HepG2 (cell line): ENCODE measurements around the gene BCAS3. TPM values are rescaled to one million over a fixed set of nuclear protein-coding genes. Genes with fewer than 3 reads are reported as not detected.

Experiments
- ATAC-seq: fragments of 200-7000 bp; cut with Tn5 transposase; 3 replicates; pipeline ENCODE4 v1.9.1; 2020; ENCODE audit warnings: mild to moderate bottlenecking, moderate library complexity
- BruUV-seq: library from RNA; stranded (reverse); fragments of 400-500 nt; replicated peaks from 2 replicates; lab custom pipeline; 2021; lab: Mats Ljungman, UMichigan
- CTCF ChIA-PET: fragments of 300-600 bp; formaldehyde crosslinking; extraction: SDS; loops from one replicate; lab custom pipeline; 2021; ENCODE audit warnings: low total read pairs, inconsistent platforms, low intra/inter-chr PET ratio; lab: Yijun Ruan, JAX
- POLR2A ChIA-PET: fragments of 350-600 bp; sonication (Branson Sonifier 250); formaldehyde crosslinking; loops from one replicate; lab custom pipeline; 2020; ENCODE audit warnings: antibody characterized with exemption, inconsistent platforms; lab: Yijun Ruan, JAX
- DNase-seq: peaks from one replicate; pipeline ENCODE4 v3.0.0-alpha.2; 2015; ENCODE audit warnings: low spot score
- FAIRE-seq: peaks from 3 replicates; lab custom pipeline; 2011; peaks lifted over from hg19 to GRCh38; lab: Jason Lieb, UNC
- H2AFZ ChIP-seq: one replicate; pipeline ENCODE4 v1.6.1; 2011; ENCODE audit warnings: low read length, inconsistent platforms
- H3K27ac ChIP-seq: fragments of 300-600 bp; 3 replicates; pipeline ENCODE4 v1.8.0; 2011; ENCODE audit warnings: mixed run types, mild to moderate bottlenecking, mixed read lengths, low read length, inconsistent platforms; ENCODE audit not compliant: insufficient read depth; ENCODE audit errors: extremely low read length
- H3K27me3 ChIP-seq, 2 experiments: fragments of 200-600 bp in 1 of 2; 2 replicates in 1 of 2; 3 replicates in 1 of 2; pipeline versions ENCODE4 v1.6.0 to v1.8.0; 2011; ENCODE audit warnings: low read length in 2 of 2, mild to moderate bottlenecking in 2 of 2, moderate library complexity in 2 of 2, inconsistent platforms in 1 of 2; ENCODE audit not compliant: insufficient read depth in 2 of 2, control insufficient read depth in 1 of 2
- H3K36me3 ChIP-seq, 2 experiments: fragments of 200-600 bp in 1 of 2; replicated peaks in 1 of 2; 2 replicates in 1 of 2; 3 replicates in 1 of 2; pipeline versions ENCODE4 v1.5.1 to v1.8.0; 2011; ENCODE audit warnings: low read length in 2 of 2, inconsistent platforms in 1 of 2; ENCODE audit not compliant: insufficient read depth in 2 of 2, control insufficient read depth in 1 of 2
- H3K4me1 ChIP-seq: 2 replicates; pipeline ENCODE4 v1.5.1; 2012; ENCODE audit warnings: low read length, inconsistent platforms; ENCODE audit not compliant: insufficient read depth
- H3K4me2 ChIP-seq: 2 replicates; pipeline ENCODE4 v1.6.0; 2011; ENCODE audit warnings: low read depth, low read length, inconsistent platforms
- H3K4me3 ChIP-seq, 3 experiments: fragments of 200-600 bp in 1 of 3; sonication (generic), shearing (Covaris generic) in 1 of 3; replicated peaks in 1 of 3; 2 replicates each; pipeline ENCODE4 v1.5.1; 2011 to 2016; ENCODE audit warnings: low read length in 3 of 3, inconsistent platforms in 2 of 3, low read depth in 2 of 3, mild to moderate bottlenecking in 2 of 3, control low read depth in 1 of 3, mixed read lengths in 1 of 3; ENCODE audit not compliant: insufficient read depth in 1 of 3
- H3K79me2 ChIP-seq: one replicate; pipeline ENCODE4 v1.6.1; 2011; ENCODE audit warnings: low read length, inconsistent platforms; ENCODE audit not compliant: insufficient read depth
- H3K9ac ChIP-seq: 2 replicates; pipeline ENCODE4 v1.6.0; 2011; ENCODE audit warnings: mild to moderate bottlenecking, low read depth, low read length, inconsistent platforms; ENCODE audit not compliant: insufficient read depth
- H3K9me3 ChIP-seq: 2 replicates; pipeline ENCODE4 v1.5.1; 2012; ENCODE audit warnings: mild to moderate bottlenecking, low read length
- H4K20me1 ChIP-seq: 2 replicates; pipeline ENCODE4 v1.6.0; 2011; ENCODE audit warnings: inconsistent platforms, mild to moderate bottlenecking, low read length, moderate library complexity; ENCODE audit not compliant: insufficient read depth
- AGO2 ChIP-seq: fragments of 200-400 bp; formaldehyde crosslinking; optimal IDR thresholded peaks from 2 replicates; pipeline ENCODE3; 2017; ENCODE audit warnings: mild to moderate bottlenecking, low read depth, low read length, moderate library complexity
- RBFOX2 ChIP-seq: fragments of 200-400 bp; formaldehyde crosslinking; IDR thresholded peaks from 2 replicates; pipeline ENCODE4 v1.6.1; 2017; ENCODE audit warnings: low read depth, mild to moderate bottlenecking, low read length
- RXRA ChIP-seq: sonication (generic); formaldehyde crosslinking; IDR thresholded peaks from 2 replicates; pipeline ENCODE4 v1.5.1; 2020; ENCODE audit warnings: missing genetic modification reagents
- WGBS: methylation state at CpG from one replicate; pipeline ENCODE4 v1.1.6; 2017; ENCODE audit warnings: low lambda C conversion rate; 5-methylcytosine and 5-hydroxymethylcytosine counted together
- in situ Hi-C: cut with HindIII; loops from 2 replicates; pipeline ENCODE4 v1.10.0; 2017; ENCODE audit warnings: low pct_unique_long_range_greater_than_20kb; ENCODE audit not compliant: extremely low pct_ligation_motif_present
- intact Hi-C: fragments of 100-400 bp; cut with micrococcal nuclease; formaldehyde crosslinking; loops from one replicate; pipeline ENCODE4 v1.10.0; 2022; ENCODE audit not compliant: unreplicated experiment
- polyA plus RNA-seq, 8 experiments: library from polyadenylated mRNA; depleted of rRNA in 3 of 8; stranded (reverse) in 7 of 8; unstranded in 1 of 8; fragments of >200 nt; fragmentation: Illumina TruSeq in 4 of 8; extraction: Trizol in 4 of 8; gene quantifications; 2 replicates each; pipeline versions ENCODE4 v1.2.1 to v1.2.3, GENCODE V29; 2011 to 2016; ENCODE audit warnings: low read depth in 4 of 8, missing spikeins in 1 of 8, mixed read lengths in 1 of 8; ENCODE audit not compliant: insufficient read depth in 1 of 8
- total RNA-seq, 5 experiments: library from RNA; depleted of rRNA; stranded (reverse); fragments of >200 nt; fragmentation: Illumina TruSeq; extraction: Trizol; gene quantifications; 2 replicates each; pipeline ENCODE4 v1.2.3, GENCODE V29; 2016; ENCODE audit warnings: low read depth in 1 of 5
- TF ChIP-seq, protein P1 (sequence below): sonication (generic); formaldehyde crosslinking; IDR thresholded peaks from 2 replicates; pipeline ENCODE4 v1.8.0; 2022; ENCODE audit warnings: mild to moderate bottlenecking, missing genetic modification reagents, borderline replicate concordance
- TF ChIP-seq, protein P2 (sequence below): IDR thresholded peaks from 2 replicates; pipeline ENCODE4 v1.6.1; 2016; ENCODE audit warnings: mild to moderate bottlenecking, missing biosample characterization, missing genetic modification reagents

The BCAS3 gene
- total and polyA plus RNA-seq, 2 of the 13 experiments (the other 11 are each of a cell fraction or from before 2014, with no cell fraction given): 10.7 to 11.2 TPM

DNA sequence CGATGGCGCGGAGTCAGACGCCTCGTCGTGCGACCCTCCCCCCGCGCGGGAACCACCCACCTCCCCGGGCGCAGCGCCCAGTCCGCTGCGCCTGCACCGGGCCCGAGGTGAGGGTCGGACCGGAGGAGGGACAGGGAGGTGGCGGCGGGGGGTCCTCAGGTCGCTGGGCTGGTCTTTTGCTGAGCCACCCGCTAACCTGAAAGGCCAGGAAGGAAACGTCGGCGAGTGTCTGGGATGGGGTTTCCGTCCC lies 726.9 kb downstream of the BCAS3 start:
- DNase-seq: no peak
- H3K79me2 ChIP-seq: peaks cover 3% of the 10 kb centered on the region
- H3K9ac ChIP-seq: no peak overlapping the region
- H4K20me1 ChIP-seq: no peaks in the 10 kb centered on the region
- peak; percentile 70 for TF ChIP-seq AGO2
- TF ChIP-seq, protein P1, sequence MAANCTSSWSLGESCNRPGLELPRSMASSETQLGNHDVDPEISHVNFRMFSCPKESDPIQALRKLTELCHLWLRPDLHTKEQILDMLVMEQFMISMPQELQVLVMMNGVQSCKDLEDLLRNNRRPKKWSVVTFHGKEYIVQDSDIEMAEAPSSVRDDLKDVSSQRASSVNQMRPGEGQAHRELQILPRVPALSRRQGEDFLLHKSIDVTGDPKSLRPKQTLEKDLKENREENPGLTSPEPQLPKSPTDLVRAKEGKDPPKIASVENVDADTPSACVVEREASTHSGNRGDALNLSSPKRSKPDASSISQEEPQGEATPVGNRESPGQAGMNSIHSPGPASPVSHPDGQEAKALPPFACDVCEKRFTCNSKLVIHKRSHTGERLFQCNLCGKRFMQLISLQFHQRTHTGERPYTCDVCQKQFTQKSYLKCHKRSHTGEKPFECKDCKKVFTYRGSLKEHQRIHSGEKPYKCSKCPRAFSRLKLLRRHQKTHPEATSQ (CRISPR knock-in tag): no peak
- no peaks in the 10 kb centered on the region for H3K27me3 ChIP-seq
- peaks cover 35% of the 10 kb centered on the region for H3K4me1 ChIP-seq
- 97% methylated on average over 27 of the region's 27 CpGs for WGBS
- ChIA-PET POLR2A (no interaction called here), CTCF (no interaction called here)
- no peak for FAIRE-seq
- H2AFZ ChIP-seq: no peak overlapping the region
- no peaks in the 10 kb centered on the region for H3K9me3 ChIP-seq
- ATAC-seq: no peak
- no peak overlapping the region for H3K4me3 ChIP-seq
- in situ Hi-C loops: no loop called here
- peaks cover 4 to 6% of the 10 kb centered on the region in 2 experiments; a peak in 2 of 5 replicates for H3K36me3 ChIP-seq
- no peak overlapping the region for H3K4me2 ChIP-seq
- no peak overlapping the region for H3K27ac ChIP-seq
- intact Hi-C loops: no loop called here
- BruUV-seq: no TSS peak

DNA sequence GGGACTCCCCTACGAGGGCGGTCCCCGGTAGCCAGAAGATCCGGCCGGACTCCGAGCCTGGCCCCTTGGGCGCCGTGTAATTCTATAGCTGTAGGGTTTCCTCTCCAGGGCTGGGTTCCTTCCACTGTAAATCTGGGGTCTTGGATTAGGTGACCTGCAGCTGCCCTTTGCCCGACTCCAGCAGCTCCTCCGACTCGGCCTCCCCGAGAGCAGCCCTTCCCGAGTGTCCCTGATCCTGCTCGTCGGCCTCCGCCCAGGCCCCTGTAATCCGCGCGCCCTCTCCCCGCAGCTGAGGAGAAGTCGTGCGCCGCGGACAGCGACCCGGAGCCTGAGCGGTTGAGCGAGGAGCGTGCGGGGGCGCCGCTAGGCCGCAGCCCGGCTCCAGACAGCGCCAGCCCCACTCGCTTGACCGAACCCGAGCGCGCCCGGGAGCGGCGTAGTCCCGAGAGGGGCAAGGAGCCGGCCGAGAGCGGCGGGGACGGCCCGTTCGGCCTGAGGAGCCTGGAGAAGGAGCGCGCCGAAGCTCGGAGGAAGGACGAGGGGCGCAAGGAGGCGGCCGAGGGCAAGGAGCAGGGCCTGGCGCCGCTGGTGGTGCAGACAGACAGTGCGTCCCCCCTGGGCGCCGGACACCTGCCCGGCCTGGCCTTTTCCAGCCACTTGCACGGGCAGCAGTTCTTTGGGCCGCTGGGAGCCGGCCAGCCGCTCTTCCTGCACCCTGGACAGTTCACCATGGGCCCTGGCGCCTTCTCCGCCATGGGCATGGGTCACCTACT lies 727.4 kb downstream of the BCAS3 start:
- H3K79me2 ChIP-seq: peaks cover 3% of the 10 kb centered on the region
- H4K20me1 ChIP-seq: no peaks in the 10 kb centered on the region
- no peaks in the 10 kb centered on the region for H3K27me3 ChIP-seq
- H3K27ac ChIP-seq: no peak overlapping the region
- 95% methylated on average over 70 of the region's 71 CpGs for WGBS
- intact Hi-C loops: loop anchor here (5.0 kb wide), 1 partner anchor 403 kb away; no protein-coding TSS in a partner anchor
- no peak overlapping the region for H2AFZ ChIP-seq
- DNase-seq (no peak), FAIRE-seq (no peak), ATAC-seq (no peak)
- peaks cover 4 to 6% of the 10 kb centered on the region in 2 experiments; a peak in 2 of 5 replicates for H3K36me3 ChIP-seq
- in situ Hi-C loops: no loop called here
- no peaks in the 10 kb centered on the region for H3K9me3 ChIP-seq
- TF ChIP-seq, protein P2, sequence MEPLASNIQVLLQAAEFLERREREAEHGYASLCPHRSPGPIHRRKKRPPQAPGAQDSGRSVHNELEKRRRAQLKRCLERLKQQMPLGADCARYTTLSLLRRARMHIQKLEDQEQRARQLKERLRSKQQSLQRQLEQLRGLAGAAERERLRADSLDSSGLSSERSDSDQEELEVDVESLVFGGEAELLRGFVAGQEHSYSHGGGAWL (CRISPR knock-in tag): no peak
- peak; percentile 48 for TF ChIP-seq RBFOX2
- TF ChIP-seq RXRA: 0 out of 2 replicates have a peak, but pooled peaks have one; percentile 7
- no TSS peak for BruUV-seq
- H3K9ac ChIP-seq: no peak overlapping the region
- H3K4me2 ChIP-seq: no peak overlapping the region
- no peak overlapping the region for H3K4me3 ChIP-seq
- peaks cover 40% of the 10 kb centered on the region for H3K4me1 ChIP-seq
- ChIA-PET POLR2A (no interaction called here), CTCF (no interaction called here)
